Measurements from ENCODE around the gene TXNDC17.
"Not testable (repeated sequence)": the region's sequence is repeated elsewhere in the genome, so short reads cannot be mapped to it uniquely, and the experiment has no call there.

TXNDC17 gene

DNA sequence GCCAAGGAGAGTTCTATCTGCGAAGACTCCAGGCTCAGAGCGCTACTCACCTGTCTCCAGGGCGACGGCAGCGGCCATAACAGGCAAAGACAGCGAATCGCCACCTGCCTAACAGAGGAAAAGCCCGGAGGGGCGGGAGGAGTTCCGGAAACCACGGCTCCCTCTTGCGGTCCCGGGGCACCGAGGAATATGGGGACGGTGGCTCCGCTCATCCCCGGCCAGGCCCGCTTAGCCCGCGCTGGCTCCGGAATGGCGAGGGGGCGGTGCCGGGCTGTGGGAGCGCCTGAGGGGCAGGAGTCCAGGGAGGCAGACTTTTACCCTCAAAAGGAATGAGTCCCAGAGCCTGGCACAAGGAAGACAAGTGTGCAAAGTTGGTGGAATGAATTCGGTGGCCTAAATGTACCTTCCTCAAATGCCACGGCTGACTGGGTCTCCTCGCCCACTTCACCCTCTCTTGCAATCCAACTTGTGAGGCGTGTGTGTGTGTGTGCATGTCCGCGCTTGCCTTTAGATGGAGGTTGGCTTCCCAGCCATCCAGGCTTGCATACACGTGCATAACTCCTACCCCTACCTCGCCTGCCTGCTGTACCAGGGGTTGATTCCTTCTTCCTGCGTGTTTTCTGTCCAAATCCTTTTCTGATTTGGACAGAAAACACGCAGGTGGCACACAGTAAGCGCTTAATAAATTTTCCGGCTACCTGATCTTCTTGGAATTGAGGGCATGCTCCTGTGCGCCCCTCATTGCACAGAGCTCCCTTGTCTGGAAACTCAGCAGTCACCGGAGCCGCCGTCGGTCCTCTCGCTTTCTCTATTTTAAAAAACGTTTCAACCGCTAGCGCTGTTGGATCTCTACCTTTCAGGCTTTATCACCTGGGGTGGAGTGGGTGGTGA is 14.2 kb downstream of the TXNDC17 start:
- peak overlapping the region; percentile 74 for H3K27ac ChIP-seq
- TF ChIP-seq CTCF (IDR thresholded peaks at IDR 0.05) (peak; percentile 39), ZFX (IDR thresholded peaks at IDR 0.05; ENCODE audit: borderline replicate concordance) (no peak)

GRCh38 chr17:6655732-6656361 is 15.0 kb downstream of the TXNDC17 start:
- peak overlapping the region; percentile 74 for H3K27ac ChIP-seq

- peak overlapping the region; percentile 34; the same call in 1 of the 2 replicates for H3K27ac ChIP-seq
Measured at GRCh38 chr17:6656797-6657632, 16.2 kb downstream of the TXNDC17 start.

DNA sequence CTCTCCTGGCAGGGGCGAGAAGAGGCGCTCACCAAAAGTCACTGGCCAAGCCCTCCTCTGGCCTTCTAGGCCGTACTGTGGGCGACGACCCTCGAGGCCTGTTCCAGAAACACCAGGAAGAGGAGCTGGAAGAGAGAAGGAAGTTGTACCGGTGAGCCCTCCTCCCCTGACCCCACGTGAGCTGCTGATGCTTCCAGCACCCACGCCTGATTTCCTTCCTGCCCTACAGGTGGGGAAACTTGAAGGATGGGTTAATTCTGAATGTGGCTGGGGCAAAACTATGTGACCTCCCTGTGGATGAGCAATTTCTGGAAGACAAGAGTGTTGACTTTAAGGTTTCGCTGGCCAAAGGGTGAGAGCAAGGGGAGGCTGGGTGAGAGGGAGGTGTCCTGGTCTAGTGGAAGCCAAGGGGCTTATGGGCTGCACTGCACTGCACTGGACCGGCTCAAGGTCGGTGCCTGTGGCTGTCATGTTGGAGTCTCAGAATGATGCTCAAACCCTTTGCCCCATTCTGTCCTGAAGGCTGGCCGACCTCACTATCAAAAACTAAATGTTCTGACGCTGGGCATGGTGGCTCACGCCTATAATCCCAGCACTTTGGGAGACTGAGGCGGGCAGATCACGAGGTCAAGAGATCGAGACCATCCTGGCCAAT is 16.9 kb downstream of the TXNDC17 start:
- TF ChIP-seq ZFX (IDR thresholded peaks at IDR 0.05; ENCODE audit: borderline replicate concordance) (no peak), CTCF (IDR thresholded peaks at IDR 0.05) (no peak)

GRCh38 chr17:6658411-6658810 is 17.6 kb downstream of the TXNDC17 start:
- not testable (repeated sequence) for H3K27ac ChIP-seq

More for the DNA sequence above, 16.9 kb downstream of the TXNDC17 start:
- H3K27ac ChIP-seq = no peak overlapping the region

- TF ChIP-seq CTCF (IDR thresholded peaks at IDR 0.05) (no peak), ZFX (IDR thresholded peaks at IDR 0.05; ENCODE audit: borderline replicate concordance) (no peak)
- H3K27ac ChIP-seq = no peak overlapping the region
Measured at GRCh38 chr17:6660101-6660500, 19.2 kb downstream of the TXNDC17 start.

DNA sequence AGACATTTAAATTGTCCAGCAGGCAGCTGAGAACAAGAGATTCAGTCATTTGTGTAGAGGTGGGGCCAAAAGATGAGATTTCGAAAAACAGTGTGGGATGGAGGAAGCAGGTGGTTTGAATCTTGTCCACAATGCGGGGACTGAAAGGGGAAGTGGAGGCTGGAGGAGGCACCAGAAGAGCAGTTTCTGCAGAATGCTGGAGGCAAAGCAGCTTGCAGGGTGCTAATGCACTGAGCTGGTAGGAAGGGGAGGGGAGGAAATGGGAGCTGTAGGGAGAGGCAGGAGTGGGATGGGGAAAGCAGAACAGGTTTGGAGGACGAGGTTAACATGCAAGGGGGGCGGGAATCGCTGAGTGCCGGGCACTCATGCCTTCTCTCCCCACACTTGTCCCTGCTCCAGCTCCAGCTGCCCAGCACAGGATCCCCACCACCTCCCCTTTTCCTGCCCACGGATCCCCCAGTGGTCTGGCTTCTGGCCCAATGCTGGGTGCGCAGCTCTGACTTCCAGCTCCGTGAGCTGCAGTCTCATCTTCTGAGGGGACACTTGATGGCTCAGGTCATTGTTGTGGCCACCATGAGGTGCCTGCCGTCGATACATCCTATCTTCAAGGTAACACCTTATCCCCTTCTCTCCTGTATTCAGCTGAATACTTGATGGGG is 20.1 kb downstream of the TXNDC17 start:
- no peak for TF ChIP-seq CTCF (IDR thresholded peaks at IDR 0.05)
- TF ChIP-seq ZFX (IDR thresholded peaks at IDR 0.05; ENCODE audit: borderline replicate concordance) = no peak
- no peak overlapping the region for H3K27ac ChIP-seq

GRCh38 chr17:6661464-6661848 is 20.6 kb downstream of the TXNDC17 start:
- TF ChIP-seq CTCF (IDR thresholded peaks at IDR 0.05) (no peak), ZFX (IDR thresholded peaks at IDR 0.05; ENCODE audit: borderline replicate concordance) (no peak)
- no peak overlapping the region for H3K27ac ChIP-seq

- not testable (repeated sequence) for H3K27ac ChIP-seq
Measured at GRCh38 chr17:6663200-6663599, 22.3 kb downstream of the TXNDC17 start.
